Iris pigment epithelial cell (primary cell): Measurements from ENCODE around the gene NPBWR2.
"Not testable (repeated sequence)": the region's sequence is repeated elsewhere in the genome, so short reads cannot be mapped to it uniquely, and the experiment has no call there.

Experiments used
- DNase-seq: peaks from one replicate; pipeline ENCODE4 v3.0.0-alpha.2; 2011; ENCODE audit warnings: low read depth

NPBWR2 gene

DNA sequence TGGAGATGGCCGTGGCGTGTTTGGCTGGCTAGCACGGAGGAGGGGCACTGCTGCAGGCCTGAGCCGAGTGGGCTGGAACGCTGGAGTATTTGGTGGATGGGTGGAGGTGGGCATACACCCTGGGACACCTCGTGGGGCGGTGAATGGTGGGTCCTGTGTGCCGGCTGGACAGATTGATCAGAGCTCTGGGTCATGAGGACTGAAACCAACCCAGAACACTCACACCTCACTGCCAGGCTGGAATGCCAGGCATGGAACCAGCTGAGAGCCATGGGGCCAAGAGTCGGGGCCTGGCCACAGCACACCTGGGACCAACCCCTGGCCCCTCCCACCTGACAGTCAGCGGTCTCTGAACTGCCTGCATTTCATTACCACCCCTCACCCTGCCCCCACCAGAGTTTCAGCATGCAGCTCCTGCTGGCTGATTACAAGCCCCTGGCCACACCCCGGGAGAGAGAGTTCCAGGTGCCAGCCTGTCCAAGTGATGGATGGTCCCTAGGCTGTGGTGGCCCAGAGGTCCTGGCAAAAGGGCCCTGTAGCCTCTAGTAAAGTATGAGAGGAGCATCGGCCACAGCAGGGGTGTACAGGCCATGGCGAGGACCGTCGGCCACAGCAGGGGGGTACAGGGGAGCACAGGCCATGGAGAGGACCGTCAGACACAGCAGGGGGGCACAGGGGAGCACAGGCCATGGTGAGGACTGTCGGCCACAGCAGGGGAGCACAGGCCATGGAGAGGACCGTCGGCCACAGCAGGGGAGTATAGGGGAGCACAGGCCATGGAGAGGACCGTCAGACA lies 3.3 kb downstream of the NPBWR2 start:
- no peak for DNase-seq

GRCh38 chr20:64102647-64103354 lies 4.6 kb downstream of the NPBWR2 start:
- DNase-seq: no peak

DNA sequence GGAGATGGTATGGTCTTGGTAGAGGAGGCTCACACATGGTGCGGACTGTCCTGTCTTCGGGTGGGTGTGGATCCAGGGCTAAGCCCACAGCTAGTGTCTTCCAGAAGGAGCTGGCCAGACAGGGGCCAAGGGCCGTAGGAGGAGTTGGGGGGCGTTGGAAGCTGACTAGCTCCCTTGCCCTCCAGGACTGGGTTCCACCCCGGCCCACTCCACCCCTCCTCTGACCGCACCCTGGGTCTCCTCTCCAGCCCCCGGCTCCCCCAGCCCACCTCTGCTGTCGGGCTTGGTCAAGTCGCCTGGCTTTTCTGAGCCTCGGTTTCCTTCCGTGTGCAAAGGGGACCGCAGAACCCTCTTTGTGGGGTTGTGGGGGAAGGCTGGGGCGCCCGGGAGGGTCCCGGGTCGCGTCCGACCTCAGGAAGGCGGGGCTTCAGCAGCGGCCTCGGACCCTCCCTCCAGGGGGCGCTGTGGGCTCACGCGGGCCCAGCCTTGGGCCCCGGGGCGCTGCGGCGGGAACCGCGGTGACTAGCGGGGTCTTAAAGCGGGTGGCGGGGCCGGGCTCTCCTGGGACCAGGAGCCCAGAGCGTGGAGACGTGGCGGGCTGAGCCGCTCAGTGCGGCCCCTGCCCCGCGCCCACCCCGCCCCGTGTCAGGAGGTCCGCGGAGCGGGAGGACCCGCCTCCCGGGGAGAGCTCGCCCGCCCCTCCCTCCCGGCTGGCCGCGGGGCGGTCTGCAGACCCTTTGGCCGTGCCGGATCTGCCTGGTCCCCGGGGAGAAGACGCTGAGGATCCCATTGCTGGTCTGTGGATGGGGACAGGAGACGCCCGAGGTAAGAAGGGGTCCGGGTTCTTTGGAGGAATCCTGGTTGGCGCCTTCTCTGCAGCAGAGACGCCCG lies 5.4 kb downstream of the NPBWR2 start:
- no peak for DNase-seq

DNA sequence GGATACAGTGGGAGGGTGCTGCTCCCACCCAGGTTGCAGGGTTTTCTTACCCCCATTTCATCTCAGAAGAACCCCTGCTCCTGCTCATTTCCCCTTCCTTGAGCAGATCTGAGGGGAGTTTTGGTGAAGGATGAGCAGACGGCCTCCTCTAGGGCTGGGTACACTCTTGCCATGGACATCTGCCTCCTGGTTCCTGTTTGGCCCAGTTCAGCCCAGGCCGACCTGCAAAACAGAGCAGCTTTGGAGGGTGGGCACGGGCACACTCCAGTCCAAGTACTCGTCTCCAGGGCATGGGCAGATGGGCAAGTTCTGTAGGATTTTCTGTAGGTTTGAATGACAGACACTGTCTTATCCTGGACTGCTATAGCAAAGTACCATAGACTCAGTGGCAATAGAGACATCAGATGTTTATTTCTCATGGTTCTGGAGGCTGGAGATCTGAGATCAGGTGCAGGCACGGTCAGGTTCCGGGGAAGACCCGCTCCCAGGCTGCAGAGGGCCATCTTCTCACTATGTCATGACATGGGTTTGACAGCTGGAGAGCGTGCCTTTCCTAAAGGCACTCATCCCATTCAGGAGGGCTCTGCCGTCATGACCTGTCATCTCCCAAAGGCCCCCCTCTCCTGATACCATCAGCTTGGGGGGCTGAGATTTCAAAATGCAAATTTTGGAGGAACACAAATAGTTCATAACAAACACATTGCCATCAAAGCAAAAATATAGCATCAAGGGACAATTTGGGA lies 6.2 kb downstream of the NPBWR2 start:
- no peak for DNase-seq

GRCh38 chr20:64100566-64100888 lies 6.8 kb downstream of the NPBWR2 start:
- no peak for DNase-seq

- no peak for DNase-seq
Measured at GRCh38 chr20:64099880-64100565, 7.3 kb downstream of the NPBWR2 start.

- no peak for DNase-seq
Measured at GRCh38 chr20:64099086-64099786, 8.1 kb downstream of the NPBWR2 start.

DNA sequence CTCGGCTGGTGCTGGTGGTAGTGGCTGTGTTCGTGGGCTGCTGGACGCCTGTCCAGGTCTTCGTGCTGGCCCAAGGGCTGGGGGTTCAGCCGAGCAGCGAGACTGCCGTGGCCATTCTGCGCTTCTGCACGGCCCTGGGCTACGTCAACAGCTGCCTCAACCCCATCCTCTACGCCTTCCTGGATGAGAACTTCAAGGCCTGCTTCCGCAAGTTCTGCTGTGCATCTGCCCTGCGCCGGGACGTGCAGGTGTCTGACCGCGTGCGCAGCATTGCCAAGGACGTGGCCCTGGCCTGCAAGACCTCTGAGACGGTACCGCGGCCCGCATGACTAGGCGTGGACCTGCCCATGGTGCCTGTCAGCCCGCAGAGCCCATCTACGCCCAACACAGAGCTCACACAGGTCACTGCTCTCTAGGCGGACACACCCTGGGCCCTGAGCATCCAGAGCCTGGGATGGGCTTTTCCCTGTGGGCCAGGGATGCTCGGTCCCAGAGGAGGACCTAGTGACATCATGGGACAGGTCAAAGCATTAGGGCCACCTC lies 8.8 kb downstream of the NPBWR2 start:
- no peak for DNase-seq

- no peak for DNase-seq
Measured at GRCh38 chr20:64096535-64096934, 10.8 kb downstream of the NPBWR2 start.

DNA sequence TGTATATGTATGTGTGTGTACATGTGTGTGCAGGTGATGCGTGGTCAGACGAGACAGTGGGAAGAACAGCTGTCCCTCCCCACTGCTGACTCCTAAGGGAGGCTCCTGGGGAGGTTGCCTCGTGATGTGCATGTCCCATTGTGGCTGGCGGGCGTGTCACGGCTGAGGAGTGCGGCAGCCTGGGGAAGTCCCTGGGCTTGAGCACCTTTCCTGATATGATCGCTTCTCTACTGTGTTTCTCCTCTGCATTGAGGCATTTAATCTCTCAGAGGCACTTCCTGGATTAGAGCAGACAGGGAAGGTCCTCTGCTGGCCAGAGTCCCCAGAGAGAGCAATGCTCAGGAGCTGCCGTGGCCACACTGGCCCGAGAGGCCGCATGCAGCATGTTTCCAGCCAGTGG lies 11.4 kb downstream of the NPBWR2 start:
- DNase-seq: no peak

DNA sequence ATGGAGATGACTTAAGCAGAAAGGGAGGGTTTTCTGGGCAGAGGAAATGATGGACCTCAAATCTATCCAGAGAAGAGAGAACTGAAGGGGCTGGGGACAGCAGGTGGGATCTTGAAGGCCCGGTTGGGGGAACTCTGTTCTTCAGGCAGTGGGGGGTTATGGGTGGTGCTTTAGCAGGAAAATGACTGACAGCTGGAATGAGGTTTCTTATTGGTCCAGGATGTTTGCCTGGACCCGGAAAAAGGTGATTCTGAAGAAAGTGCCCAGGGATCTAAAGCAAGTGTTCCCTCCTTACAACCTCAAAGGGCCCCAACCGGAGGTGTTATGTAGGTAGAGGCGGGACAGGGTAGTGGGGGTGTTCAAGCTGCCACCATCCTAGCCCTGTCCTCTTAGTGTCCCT lies 11.9 kb downstream of the NPBWR2 start:
- DNase-seq: no peak

DNA sequence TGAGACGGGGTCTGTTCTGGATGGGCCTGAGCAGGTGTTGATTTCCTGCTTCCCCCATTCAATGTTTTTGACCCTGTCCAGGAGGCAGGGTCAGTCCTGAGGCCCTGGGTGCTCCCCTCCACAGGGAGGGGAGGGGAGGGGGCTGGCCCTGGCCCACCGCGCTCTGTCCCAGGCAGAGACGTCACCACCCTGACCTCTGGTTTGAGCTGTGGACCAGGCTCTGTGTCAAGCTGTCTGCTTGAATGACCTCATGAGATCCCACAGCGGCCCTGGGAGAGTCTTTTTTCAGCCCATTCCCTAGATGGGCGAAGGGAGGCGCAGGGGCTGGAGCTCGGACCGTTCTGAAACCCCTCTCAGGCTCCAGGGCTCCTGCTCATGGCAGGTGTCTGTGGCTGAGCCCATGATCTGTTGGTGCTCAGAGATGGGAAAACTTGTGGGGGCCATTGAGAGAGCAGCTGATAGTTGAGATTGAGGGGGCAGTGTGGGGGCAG lies 14.3 kb downstream of the NPBWR2 start:
- no peak for DNase-seq

- DNase-seq: no peak
Measured at GRCh38 chr20:64092258-64093012, 14.9 kb downstream of the NPBWR2 start.

GRCh38 chr20:64091770-64092169 lies 15.6 kb downstream of the NPBWR2 start:
- no peak for DNase-seq

DNA sequence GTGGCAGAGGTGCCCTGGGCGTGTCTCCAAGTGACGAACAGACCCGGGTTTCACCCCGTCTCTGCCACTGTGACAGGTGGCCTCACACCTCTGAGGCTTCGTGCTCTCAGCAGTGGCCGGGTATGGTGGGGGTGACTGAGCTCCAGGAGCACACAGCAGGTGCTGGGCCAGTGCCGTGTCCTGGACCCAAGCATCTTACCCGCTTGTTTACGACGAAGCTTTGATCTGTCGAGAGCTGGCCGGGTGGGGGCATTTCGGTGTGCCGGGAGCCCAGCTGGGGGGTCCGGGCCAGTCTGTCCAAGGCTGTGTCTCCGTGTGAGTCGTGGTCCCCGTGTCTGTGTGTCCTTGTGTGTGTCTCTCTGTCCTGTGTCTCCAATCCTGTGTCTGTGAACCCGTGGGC lies 16.0 kb downstream of the NPBWR2 start:
- no peak for DNase-seq

- no peak for DNase-seq
Measured at GRCh38 chr20:64090165-64090564, 17.2 kb downstream of the NPBWR2 start.

DNA sequence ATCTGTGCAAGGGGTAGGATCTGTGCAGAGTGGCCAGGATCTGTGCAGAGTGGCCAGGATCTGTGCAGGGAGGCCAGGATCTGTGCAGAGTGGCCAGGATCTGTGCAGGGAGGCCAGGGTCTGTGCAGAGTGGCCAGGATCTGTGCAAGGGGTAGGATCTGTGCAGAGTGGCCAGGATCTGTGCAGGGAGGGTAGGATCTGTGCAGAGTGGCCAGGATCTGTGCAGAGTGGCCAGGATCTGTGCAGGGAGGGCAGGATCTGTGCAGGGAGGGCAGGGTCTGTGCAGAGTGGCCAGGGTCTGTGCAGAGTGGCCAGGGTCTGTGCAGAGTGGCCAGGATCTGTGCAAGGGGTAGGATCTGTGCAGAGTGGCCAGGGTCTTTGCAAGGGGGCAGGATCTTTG lies 18.8 kb downstream of the NPBWR2 start:
- not testable (repeated sequence) for DNase-seq

DNA sequence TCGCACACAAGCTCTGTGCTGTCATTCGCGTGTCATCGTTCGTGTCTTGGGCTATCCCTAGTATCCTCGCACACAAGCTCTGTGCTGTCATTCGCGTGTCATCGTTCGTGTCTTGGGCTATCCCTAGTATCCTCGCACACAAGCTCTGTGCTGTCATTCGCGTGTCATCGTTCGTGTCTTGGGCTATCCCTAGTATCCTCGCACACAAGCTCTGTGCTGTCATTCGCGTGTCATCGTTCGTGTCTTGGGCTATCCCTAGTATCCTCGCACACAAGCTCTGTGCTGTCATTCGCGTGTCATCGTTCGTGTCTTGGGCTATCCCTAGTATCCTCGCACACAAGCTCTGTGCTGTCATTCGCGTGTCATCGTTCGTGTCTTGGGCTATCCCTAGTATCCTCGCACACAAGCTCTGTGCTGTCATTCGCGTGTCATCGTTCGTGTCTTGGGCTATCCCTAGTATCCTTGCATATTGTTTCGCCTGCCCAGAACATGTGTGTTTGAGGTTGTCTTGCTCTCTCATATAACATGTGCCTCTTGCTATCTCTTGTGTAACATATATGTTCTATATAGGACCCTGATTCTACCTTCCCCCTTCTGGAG lies 20.0 kb downstream of the NPBWR2 start:
- not testable (repeated sequence) for DNase-seq

GRCh38 chr20:64086801-64087200 lies 20.6 kb downstream of the NPBWR2 start:
- no peak for DNase-seq
